ENCODE measurements around the gene MINDY4B.
"Not testable (repeated sequence)": the region's sequence is repeated elsewhere in the genome, so short reads cannot be mapped to it uniquely, and the experiment has no call there.

The MINDY4B gene

GRCh38 chr3:150898046-150898754, 7.0 kb downstream of the MINDY4B start:
- DNase-seq, result no peak

- DNase-seq, result no peak
Measured at GRCh38 chr3:150897592-150897991, 7.6 kb downstream of the MINDY4B start.

DNA sequence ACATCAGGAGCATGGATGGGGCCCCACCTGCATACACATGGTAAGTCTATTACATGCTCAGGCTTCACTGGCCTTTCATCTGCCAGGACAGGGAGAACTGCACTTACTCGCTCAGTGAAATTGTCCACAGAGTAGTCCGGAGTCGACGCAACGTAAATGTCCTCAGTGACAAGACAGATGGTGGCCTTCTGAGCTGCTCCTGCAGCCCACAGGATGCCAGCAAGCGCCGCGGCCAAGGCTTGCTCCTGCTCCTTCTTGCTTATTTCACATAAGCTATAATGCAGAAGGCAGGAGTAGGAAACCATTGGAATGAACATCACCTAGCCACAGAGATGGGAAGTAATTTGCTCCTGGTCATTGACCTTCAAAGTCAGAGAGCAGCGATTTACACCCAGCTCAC, 14.4 kb downstream of the MINDY4B start:
- DNase-seq, result no peak

DNA sequence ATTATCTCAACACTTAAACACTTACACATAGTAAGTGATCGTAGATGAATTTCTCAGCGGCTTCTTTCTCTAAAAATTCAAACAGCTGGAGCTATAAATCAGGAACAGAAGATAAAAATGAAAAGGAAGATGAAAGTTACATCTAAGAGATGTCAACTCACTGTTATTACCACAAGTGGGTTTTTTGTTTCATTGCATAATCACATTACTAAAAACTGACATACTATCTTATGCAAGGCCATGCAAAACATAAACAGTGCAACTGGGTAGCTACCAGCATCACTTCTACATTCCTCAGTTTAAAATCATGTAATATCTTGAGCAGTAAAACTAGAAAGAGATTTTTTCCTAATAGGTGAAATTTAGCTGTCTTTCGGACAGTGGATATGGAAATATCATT, 14.9 kb downstream of the MINDY4B start:
- DNase-seq, result no peak

GRCh38 chr3:150889106-150889505, 16.1 kb downstream of the MINDY4B start:
- no peak for DNase-seq

DNA sequence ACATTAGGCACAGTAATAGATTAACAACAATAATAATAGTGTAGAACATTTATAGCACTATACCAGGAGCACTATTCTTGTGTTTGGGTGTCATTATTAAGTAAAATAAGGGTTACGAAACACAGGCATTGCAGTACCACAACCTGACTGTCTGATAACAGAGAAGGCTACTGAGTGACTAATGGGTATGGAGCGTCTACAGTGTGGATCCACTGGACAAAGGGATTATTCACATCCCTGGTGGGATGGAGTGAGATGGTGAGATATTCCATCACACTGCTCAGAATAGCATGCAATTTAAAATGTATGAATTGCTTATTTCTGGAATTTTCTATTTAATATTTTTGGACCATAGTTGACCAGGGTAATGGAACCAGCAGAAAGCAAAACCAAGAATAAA, 18.2 kb downstream of the MINDY4B start:
- DNase-seq, result no peak

DNA sequence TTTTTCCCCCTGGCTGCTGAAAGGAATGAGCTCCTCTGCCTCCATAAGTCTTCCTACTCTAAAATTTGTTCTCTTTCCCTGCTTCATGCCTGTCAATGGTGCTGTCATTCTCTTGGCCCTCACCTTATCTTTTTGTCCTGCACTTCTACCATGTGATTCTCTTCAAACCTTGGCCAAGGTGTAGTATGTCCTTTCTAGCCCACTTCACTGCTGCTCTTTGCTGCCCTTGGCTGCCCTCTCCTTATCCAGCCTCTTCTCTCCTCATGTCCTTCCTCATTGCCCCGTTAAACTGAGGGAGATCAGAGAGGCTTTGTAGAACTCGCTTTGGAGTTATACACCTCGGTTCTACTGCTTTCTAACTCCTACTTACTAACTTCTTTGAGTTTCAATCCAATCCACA, 19.7 kb downstream of the MINDY4B start:
- no peak for DNase-seq

DNA sequence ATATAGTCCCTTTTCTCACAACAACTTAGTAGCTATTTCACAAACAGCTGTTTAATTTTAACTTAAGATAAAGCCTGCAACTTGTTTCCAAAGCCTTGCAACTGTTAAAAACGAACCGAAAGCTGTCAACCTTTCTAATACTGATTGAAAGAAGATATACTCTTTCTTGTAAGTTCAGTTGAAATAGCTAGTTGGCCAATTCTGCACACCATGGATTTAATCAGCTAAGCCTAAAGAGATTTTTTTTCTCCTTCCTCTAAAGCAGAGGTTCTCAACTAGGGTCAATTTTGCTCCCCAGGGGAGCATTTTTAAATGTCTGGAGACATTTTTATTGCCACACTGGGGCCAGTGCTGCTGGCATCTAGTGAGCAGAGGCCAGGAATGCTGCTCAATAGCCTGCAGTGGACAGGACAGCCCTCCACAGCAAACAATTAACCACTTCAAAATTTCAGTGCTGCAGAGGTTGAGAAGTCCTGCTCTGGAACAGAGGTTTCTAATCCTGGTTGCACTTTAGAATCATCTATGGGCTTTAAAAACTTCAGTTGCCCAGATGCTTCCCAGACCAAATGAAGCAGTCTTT, 26.2 kb downstream of the MINDY4B start:
- DNase-seq, result no peak

- no peak for DNase-seq
Measured at GRCh38 chr3:150878290-150878689, 26.9 kb downstream of the MINDY4B start.

- no peak for DNase-seq
Measured at GRCh38 chr3:150877303-150877702, 27.9 kb downstream of the MINDY4B start.

DNA sequence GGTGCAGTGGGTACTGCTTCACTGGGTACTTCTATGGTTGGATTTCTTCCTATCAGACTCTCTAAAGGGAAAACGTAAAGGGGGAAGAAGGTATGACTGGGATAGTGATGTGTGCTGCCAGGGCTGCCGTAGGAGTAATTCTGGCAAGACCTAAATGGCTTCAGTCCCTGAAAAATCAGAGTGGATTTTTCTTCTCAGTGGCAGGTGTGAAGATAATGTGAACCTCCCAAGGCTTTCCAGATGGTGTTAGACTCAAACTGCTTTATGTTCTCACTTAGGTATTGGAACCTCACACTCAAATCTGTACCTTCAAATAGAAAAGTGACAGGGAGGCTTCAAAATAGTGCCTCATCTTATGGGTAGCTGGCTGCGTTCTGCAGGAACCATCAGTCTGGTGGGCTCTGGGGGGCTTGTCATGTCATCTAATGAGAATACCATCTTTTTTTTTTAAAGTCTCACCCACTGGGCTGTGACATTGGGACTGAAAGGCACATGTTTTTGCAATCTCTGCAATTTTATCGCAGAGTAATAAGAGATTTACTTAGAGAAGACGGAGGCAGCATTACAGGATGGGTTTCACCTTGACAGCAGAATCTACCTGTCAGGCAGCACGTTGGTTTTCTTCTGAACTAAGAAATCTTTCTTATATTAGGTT, 28.5 kb downstream of the MINDY4B start:
- no peak for DNase-seq

DNA sequence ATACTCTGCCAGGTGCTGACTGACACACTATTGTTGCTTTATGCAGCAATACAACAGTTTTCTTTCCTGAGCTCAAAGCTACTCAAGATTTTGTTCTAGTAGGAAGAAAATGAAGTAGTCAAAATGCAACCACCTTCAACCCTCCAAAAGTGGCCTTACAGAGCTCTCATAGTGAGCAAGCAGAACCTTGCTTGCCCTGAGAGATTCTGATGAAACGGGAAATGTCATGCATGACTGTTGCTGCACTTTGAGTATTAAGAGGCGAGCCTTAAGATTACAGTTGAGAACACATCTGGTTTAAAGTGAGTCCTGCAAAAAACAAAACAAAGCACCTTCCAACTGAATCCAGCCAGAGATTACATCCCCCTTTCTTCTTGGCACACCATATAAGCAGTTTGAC, 29.7 kb downstream of the MINDY4B start:
- DNase-seq, result no peak

- no peak for DNase-seq
Measured at GRCh38 chr3:150874666-150875219, 30.5 kb downstream of the MINDY4B start.

DNA sequence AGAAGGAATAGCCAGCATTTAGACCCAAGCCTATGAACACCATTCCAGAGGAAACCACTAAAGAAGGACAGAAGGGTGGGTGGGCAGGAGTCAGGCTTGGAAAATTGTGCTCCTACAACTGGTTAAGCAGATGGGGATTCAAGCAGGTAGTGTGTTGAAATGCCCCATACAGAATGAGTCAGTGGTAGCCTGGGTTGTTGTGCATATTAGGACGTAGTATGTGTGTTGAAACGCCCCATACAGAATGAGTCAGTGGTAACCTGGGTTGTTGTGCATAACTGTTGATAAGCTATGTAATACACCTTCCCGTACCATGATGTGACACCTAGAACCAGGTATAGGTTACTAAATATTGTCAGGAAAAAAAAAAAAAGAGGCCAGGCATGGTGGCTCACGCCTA, 34.0 kb downstream of the MINDY4B start:
- DNase-seq, result no peak

- DNase-seq, result no peak
Measured at GRCh38 chr3:150870406-150870805, 34.8 kb downstream of the MINDY4B start.

DNA sequence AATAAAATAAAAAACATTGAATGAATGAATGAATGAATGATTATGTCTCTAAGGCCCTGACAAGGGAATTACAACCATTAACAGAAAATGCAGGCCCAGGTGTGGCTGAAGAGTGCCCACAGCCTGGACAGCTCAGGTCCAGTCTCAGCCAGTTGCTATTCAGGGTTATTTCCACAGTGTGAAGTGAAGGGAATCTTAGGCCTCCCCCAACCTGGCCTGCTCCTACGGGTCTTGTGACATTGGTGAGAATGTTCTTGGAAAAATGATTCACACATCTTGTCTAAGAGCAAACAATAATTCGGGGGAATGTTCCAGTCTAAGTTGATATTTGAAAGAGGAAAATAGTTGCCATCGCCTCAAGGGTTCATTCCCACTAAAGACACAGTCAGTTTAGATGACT, 37.0 kb downstream of the MINDY4B start:
- DNase-seq, result no peak

DNA sequence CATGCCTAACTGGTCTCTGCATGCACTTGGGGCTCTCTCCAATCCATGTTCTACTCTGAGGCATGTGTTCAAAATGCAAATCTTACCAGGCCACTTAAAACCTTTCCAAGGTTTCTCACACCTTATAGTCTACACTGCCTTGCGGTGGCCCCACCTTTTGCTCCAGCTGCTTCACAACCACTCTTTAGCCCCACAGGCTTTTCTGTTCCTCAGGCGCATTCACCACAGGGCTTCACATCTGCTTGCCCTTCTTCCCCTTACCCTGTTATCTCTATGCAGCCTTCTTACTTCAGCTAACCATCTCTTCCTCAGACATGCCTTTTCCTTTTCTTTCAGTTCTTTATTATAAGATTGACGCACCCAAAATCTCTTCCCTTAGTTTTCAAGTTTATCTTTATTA, 37.8 kb downstream of the MINDY4B start:
- no peak for DNase-seq

GRCh38 chr3:150863921-150864320, 41.3 kb downstream of the MINDY4B start:
- not testable (repeated sequence) for DNase-seq

DNA sequence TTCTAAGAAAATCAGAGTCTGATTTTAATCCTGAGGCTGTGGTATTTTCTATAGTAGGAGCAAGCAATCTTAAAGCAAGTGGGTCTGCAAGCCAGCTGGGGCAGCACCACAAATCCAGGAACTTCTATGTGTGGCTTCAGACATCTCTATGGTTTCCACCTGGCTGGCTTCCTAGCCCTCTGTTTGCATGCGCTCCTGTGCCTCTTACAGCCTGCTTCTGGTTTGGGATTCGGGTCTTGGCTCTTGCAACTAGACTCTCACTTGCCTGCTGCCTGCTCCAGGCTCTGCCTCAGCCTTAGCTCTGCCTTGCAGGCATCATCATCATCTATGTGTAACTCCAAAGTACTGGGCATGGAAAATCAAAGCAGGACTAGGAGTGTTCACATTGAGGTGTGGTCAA, 43.4 kb downstream of the MINDY4B start:
- DNase-seq, result no peak

DNA sequence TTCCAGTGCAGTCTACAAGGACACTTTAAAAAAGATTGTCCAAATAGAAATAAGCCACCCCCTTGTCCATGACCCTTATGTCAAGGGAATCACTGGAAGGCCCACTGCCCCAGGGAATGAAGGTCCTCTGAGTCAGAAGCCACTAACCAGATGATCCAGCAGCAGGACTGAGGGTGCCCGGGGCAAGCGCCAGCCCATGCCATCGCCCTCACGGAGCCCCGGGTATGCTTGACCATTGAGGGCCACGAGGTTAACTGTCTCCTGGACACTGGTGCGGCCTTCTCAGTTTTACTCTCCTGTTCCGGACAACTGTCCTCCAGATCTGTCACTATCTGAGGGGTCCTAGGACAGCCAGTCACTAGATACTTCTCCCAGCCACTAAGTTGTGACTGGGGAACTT, 47.3 kb downstream of the MINDY4B start:
- not testable (repeated sequence) for DNase-seq

- no peak for DNase-seq
Measured at GRCh38 chr3:150850191-150850590, 55.0 kb downstream of the MINDY4B start.

GRCh38 chr3:150848864-150849263, 56.4 kb downstream of the MINDY4B start:
- no peak for DNase-seq

DNA sequence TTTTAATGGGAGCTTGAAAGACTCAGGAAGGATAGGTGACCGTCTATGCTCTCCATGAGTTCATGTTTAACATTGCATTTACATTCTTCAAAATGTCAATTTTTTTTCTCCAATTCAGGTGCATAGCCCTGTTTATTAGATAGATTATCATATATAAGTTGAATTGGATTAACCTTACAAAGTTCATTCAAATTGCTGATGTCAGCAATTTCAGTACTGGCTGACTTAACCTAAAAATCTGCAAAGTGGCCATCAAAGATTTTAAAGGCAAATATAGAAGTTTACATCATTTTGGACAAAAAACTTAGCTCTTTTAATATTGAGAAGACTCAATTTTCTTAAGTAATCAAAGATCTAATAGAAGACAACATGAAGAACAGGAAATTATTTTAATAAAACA, 57.8 kb downstream of the MINDY4B start:
- no peak for DNase-seq

- DNase-seq, result no peak
Measured at GRCh38 chr3:150844484-150844883, 60.8 kb downstream of the MINDY4B start.

All from 8988T (cell line).